ENCODE measurements around the gene MAGI1.
A peak's percentile ranks its signal among the peaks of the same experiment; 100 is the strongest.

MAGI1 gene

DNA sequence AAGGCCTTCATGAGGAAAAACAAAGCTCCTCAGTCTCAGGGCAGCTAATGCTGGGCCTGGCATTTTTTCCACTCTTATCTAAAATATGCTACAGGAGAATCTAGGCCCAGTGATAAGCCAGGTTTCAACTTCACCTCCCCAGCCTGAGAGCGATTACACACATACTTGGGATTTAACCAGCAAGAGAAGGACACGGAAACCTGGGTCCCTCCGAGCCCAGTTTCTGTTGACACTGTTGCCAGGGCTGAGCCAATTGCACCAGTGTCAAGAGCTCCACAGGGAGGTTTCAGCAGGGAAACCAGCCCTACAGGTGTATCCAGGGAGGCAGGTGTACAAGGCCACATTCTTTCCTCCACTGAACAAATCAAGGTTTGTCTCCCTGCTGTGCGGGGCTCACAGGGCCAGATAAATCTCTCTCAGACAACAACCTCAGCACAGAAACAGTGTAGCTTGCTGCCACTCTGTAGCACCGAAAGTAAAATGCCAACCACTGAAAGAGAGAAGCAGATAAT, 85.4 kb downstream of the MAGI1 start:
- no peak overlapping the region for H3K4ac ChIP-seq (ENCODE audit: low read depth in 1 of 2, low read length in 2 of 2)
- H3K27ac ChIP-seq (ENCODE audit: low read length, poor library complexity, severe bottlenecking), result peak overlapping the region; percentile 82
- no peaks in the 10 kb centered on the region for H3K27me3 ChIP-seq (ENCODE audit: control insufficient read depth in 1 of 2, insufficient read depth in 1 of 2, low read length in 2 of 2)
- peaks cover 13% of the 10 kb centered on the region for H3K79me1 ChIP-seq (replicated peaks; ENCODE audit: low read length, poor library complexity, severe bottlenecking)
- H2AK5ac ChIP-seq (ENCODE audit: low read length, severe bottlenecking), result peak overlapping the region; percentile 57
- peak overlapping the region; percentile 76 for H4K91ac ChIP-seq (ENCODE audit: low read length)
- peak overlapping the region; percentile 30 for H4K8ac ChIP-seq (ENCODE audit: low read length)
- H2BK5ac ChIP-seq (ENCODE audit: low read depth, low read length, poor library complexity, severe bottlenecking), result no peak overlapping the region
- H3K9ac ChIP-seq (ENCODE audit: low read length), result peak overlapping the region; percentile 8
- H3K18ac ChIP-seq (ENCODE audit: low read depth in 1 of 2, low read length in 2 of 2), result peak overlapping the region; percentile 13 to 22
- H2BK12ac ChIP-seq (ENCODE audit: low read length in 2 of 2), result peak overlapping the region; percentile 3 to 28
- no peak overlapping the region for H3K4me3 ChIP-seq (ENCODE audit: insufficient read depth in 1 of 2, low read depth in 1 of 2, low read length in 2 of 2)
- DNase-seq, result no peak
- H3K36me3 ChIP-seq (ENCODE audit: control insufficient read depth in 1 of 2, insufficient read depth in 2 of 2, low read depth in 1 of 2, low read length in 2 of 2), result no peaks in the 10 kb centered on the region
- no peaks in the 10 kb centered on the region for H3K9me3 ChIP-seq (ENCODE audit: control insufficient read depth, low read length)
- no peak overlapping the region for H2BK120ac ChIP-seq (ENCODE audit: low read depth, low read length)
- H3K14ac ChIP-seq (ENCODE audit: low read length in 2 of 2), result no peak overlapping the region
- peaks cover 14% of the 10 kb centered on the region for H3K4me1 ChIP-seq (ENCODE audit: control insufficient read depth, insufficient read depth, low read depth, low read length)
- peak overlapping the region; percentile 13 for H3K4me2 ChIP-seq (ENCODE audit: low read length, poor library complexity, severe bottlenecking)
- no peak overlapping the region for H3K23ac ChIP-seq (ENCODE audit: low read length in 2 of 2)
- H2BK15ac ChIP-seq (ENCODE audit: low read depth, poor library complexity, severe bottlenecking), result no peak overlapping the region
- WGBS, result 79% methylated on average over 4 of the region's 5 CpGs
- no peak overlapping the region for H2AFZ ChIP-seq (ENCODE audit: low read depth, low read length)

GRCh38 chr3:65952842-65953241, 85.9 kb downstream of the MAGI1 start:
- Histone ChIP-seq H3K4ac (ENCODE audit: low read depth in 1 of 2, low read length in 2 of 2) (no peak overlapping the region), H2BK15ac (ENCODE audit: low read depth, poor library complexity, severe bottlenecking) (no peak overlapping the region), H3K18ac (ENCODE audit: low read depth in 1 of 2, low read length in 2 of 2) (peak overlapping the region in 1 of 2 experiments; percentile 22), H3K36me3 (ENCODE audit: control insufficient read depth in 1 of 2, insufficient read depth in 2 of 2, low read depth in 1 of 2, low read length in 2 of 2) (no peaks in the 10 kb centered on the region), H3K79me1 (replicated peaks; ENCODE audit: low read length, poor library complexity, severe bottlenecking) (peaks cover 13% of the 10 kb centered on the region), H3K23ac (ENCODE audit: low read length in 2 of 2) (no peak overlapping the region), H3K14ac (ENCODE audit: low read length in 2 of 2) (no peak overlapping the region), H2BK5ac (ENCODE audit: low read depth, low read length, poor library complexity, severe bottlenecking) (no peak overlapping the region), H4K8ac (ENCODE audit: low read length) (peak overlapping the region; percentile 30), H4K91ac (ENCODE audit: low read length) (no peak overlapping the region), H3K4me1 (ENCODE audit: control insufficient read depth, insufficient read depth, low read depth, low read length) (peaks cover 14% of the 10 kb centered on the region), H3K9me3 (ENCODE audit: control insufficient read depth, low read length) (no peaks in the 10 kb centered on the region), H3K4me3 (ENCODE audit: insufficient read depth in 1 of 2, low read depth in 1 of 2, low read length in 2 of 2) (no peak overlapping the region), H3K9ac (ENCODE audit: low read length) (no peak overlapping the region), H2AK5ac (ENCODE audit: low read length, severe bottlenecking) (peak overlapping the region; percentile 57), H3K27ac (ENCODE audit: low read length, poor library complexity, severe bottlenecking) (peak overlapping the region; percentile 82), H2AFZ (ENCODE audit: low read depth, low read length) (no peak overlapping the region), H2BK12ac (ENCODE audit: low read length in 2 of 2) (no peak overlapping the region), H3K4me2 (ENCODE audit: low read length, poor library complexity, severe bottlenecking) (no peak overlapping the region), H2BK120ac (ENCODE audit: low read depth, low read length) (no peak overlapping the region), H3K27me3 (ENCODE audit: control insufficient read depth in 1 of 2, insufficient read depth in 1 of 2, low read length in 2 of 2) (no peaks in the 10 kb centered on the region)
- WGBS, result 100% methylated on average over 1 of the region's 1 CpG
- no peak for DNase-seq

DNA sequence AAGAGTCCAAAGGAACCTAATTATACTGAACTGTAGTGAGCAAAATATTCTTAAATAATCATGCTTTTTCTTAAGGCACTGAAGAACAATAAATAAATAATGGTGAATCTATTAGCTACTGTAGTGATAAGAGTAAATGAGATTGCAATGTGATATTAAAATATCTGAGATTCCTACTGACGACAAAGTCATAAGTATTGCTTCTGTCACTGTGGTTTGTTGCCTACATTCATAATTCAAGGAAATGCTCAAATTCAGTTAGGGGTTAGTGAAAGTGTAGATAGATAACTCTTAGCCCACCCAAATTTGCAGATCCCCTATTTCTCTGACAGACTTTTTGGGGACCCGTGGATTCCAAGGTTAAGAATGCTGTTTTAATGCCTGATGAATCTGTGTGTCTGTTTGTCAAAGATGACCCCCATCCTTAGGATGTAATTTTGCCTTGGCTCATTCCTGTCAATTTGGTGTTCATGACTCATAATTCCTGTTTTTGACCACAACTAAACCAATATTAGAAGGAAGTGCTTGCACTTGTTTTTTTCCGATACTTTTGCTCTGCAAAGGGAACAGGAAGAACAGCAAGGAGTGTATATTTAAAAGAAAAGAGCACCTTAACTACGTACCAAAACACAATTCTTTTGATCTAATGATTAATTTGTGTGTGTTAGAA, 86.7 kb downstream of the MAGI1 start:
- Histone ChIP-seq H3K4ac (ENCODE audit: low read depth in 1 of 2, low read length in 2 of 2) (no peak overlapping the region), H3K27ac (ENCODE audit: low read length, poor library complexity, severe bottlenecking) (no peak overlapping the region), H3K18ac (ENCODE audit: low read depth in 1 of 2, low read length in 2 of 2) (no peak overlapping the region), H3K14ac (ENCODE audit: low read length in 2 of 2) (no peak overlapping the region), H3K23ac (ENCODE audit: low read length in 2 of 2) (no peak overlapping the region), H3K9me3 (ENCODE audit: control insufficient read depth, low read length) (no peaks in the 10 kb centered on the region), H2AK5ac (ENCODE audit: low read length, severe bottlenecking) (no peak overlapping the region), H3K4me2 (ENCODE audit: low read length, poor library complexity, severe bottlenecking) (no peak overlapping the region), H3K9ac (ENCODE audit: low read length) (peak overlapping the region; percentile 15), H3K36me3 (ENCODE audit: control insufficient read depth in 1 of 2, insufficient read depth in 2 of 2, low read depth in 1 of 2, low read length in 2 of 2) (no peaks in the 10 kb centered on the region), H2BK120ac (ENCODE audit: low read depth, low read length) (no peak overlapping the region), H4K91ac (ENCODE audit: low read length) (no peak overlapping the region), H3K4me1 (ENCODE audit: control insufficient read depth, insufficient read depth, low read depth, low read length) (peaks cover 14% of the 10 kb centered on the region), H2AFZ (ENCODE audit: low read depth, low read length) (no peak overlapping the region), H2BK15ac (ENCODE audit: low read depth, poor library complexity, severe bottlenecking) (no peak overlapping the region), H4K8ac (ENCODE audit: low read length) (no peak overlapping the region), H2BK5ac (ENCODE audit: low read depth, low read length, poor library complexity, severe bottlenecking) (no peak overlapping the region), H3K27me3 (ENCODE audit: control insufficient read depth in 1 of 2, insufficient read depth in 1 of 2, low read length in 2 of 2) (no peaks in the 10 kb centered on the region), H3K4me3 (ENCODE audit: insufficient read depth in 1 of 2, low read depth in 1 of 2, low read length in 2 of 2) (no peak overlapping the region), H3K79me1 (replicated peaks; ENCODE audit: low read length, poor library complexity, severe bottlenecking) (peaks cover 10% of the 10 kb centered on the region), H2BK12ac (ENCODE audit: low read length in 2 of 2) (no peak overlapping the region)
- peak; percentile 34 for DNase-seq
- 33% methylated on average over 1 of the region's 4 CpGs for WGBS

GRCh38 chr3:65950340-65951326, 88.1 kb downstream of the MAGI1 start:
- H3K18ac ChIP-seq (ENCODE audit: low read depth in 1 of 2, low read length in 2 of 2), result no peak overlapping the region
- no peak overlapping the region for H3K4me2 ChIP-seq (ENCODE audit: low read length, poor library complexity, severe bottlenecking)
- peaks cover 16% of the 10 kb centered on the region for H3K79me1 ChIP-seq (replicated peaks; ENCODE audit: low read length, poor library complexity, severe bottlenecking)
- no peak overlapping the region for H2BK12ac ChIP-seq (ENCODE audit: low read length in 2 of 2)
- H3K23ac ChIP-seq (ENCODE audit: low read length in 2 of 2), result no peak overlapping the region
- no peak overlapping the region for H2AFZ ChIP-seq (ENCODE audit: low read depth, low read length)
- no peaks in the 10 kb centered on the region for H3K36me3 ChIP-seq (ENCODE audit: control insufficient read depth in 1 of 2, insufficient read depth in 2 of 2, low read depth in 1 of 2, low read length in 2 of 2)
- no peak overlapping the region for H3K9ac ChIP-seq (ENCODE audit: low read length)
- peak overlapping the region; percentile 19 for H2BK5ac ChIP-seq (ENCODE audit: low read depth, low read length, poor library complexity, severe bottlenecking)
- H3K9me3 ChIP-seq (ENCODE audit: control insufficient read depth, low read length), result no peaks in the 10 kb centered on the region
- H3K4me1 ChIP-seq (ENCODE audit: control insufficient read depth, insufficient read depth, low read depth, low read length), result peaks cover 14% of the 10 kb centered on the region
- no peak overlapping the region for H3K4me3 ChIP-seq (ENCODE audit: insufficient read depth in 1 of 2, low read depth in 1 of 2, low read length in 2 of 2)
- H3K4ac ChIP-seq (ENCODE audit: low read depth in 1 of 2, low read length in 2 of 2), result peak overlapping the region in 1 of 2 experiments; percentile 52
- no peak overlapping the region for H2BK120ac ChIP-seq (ENCODE audit: low read depth, low read length)
- WGBS, result 63% methylated on average over 4 of the region's 7 CpGs
- H2BK15ac ChIP-seq (ENCODE audit: low read depth, poor library complexity, severe bottlenecking), result no peak overlapping the region
- no peak overlapping the region for H2AK5ac ChIP-seq (ENCODE audit: low read length, severe bottlenecking)
- H3K14ac ChIP-seq (ENCODE audit: low read length in 2 of 2), result no peak overlapping the region
- H4K8ac ChIP-seq (ENCODE audit: low read length), result no peak overlapping the region
- DNase-seq, result no peak
- H3K27me3 ChIP-seq (ENCODE audit: control insufficient read depth in 1 of 2, insufficient read depth in 1 of 2, low read length in 2 of 2), result no peaks in the 10 kb centered on the region
- no peak overlapping the region for H4K91ac ChIP-seq (ENCODE audit: low read length)
- no peak overlapping the region for H3K27ac ChIP-seq (ENCODE audit: low read length, poor library complexity, severe bottlenecking)
